Neutrophil (primary cell): ENCODE results near the gene RFLNA.

Experiments
- H3K27ac ChIP-seq: fragments of 200-600 bp; sonication (generic); 2 replicates; pipeline ENCODE4 v1.5.1; 2016; ENCODE audit warnings: mild to moderate bottlenecking, moderate library complexity
- H3K27me3 ChIP-seq: fragments of 200-600 bp; sonication (generic); 2 replicates; pipeline ENCODE4 v1.6.0; 2016; ENCODE audit warnings: mild to moderate bottlenecking
- H3K36me3 ChIP-seq: fragments of 200-600 bp; sonication (generic); 2 replicates; pipeline ENCODE4 v1.5.1; 2017
- H3K4me1 ChIP-seq, 2 experiments: fragments of 200-600 bp in 1 of 2; sonication (generic) in 1 of 2; 1 replicate in 1 of 2; 2 replicates in 1 of 2; pipeline versions ENCODE4 v1.5.1 to v1.6.1; 2013 to 2016; ENCODE audit warnings: low read depth in 1 of 2, low read length in 1 of 2, mild to moderate bottlenecking in 1 of 2, moderate library complexity in 1 of 2; ENCODE audit not compliant: control insufficient read depth in 1 of 2, insufficient read depth in 1 of 2
- H3K4me3 ChIP-seq, 2 experiments: fragments of 200-600 bp in 1 of 2; sonication (generic) in 1 of 2; 1 replicate in 1 of 2; 2 replicates in 1 of 2; pipeline ENCODE4 v1.5.1; 2013 to 2016; ENCODE audit warnings: low read depth in 1 of 2, low read length in 1 of 2, mild to moderate bottlenecking in 1 of 2, moderate library complexity in 1 of 2
- H3K9me3 ChIP-seq: fragments of 200-600 bp; sonication (generic); 2 replicates; pipeline ENCODE4 v1.5.1; 2016
- TF ChIP-seq, protein P1 (sequence below): fragments of 200-600 bp; sonication (generic); IDR thresholded peaks from 2 replicates; pipeline ENCODE4 v1.5.1; 2016; ENCODE audit warnings: antibody characterized with exemption

Gene RFLNA

DNA sequence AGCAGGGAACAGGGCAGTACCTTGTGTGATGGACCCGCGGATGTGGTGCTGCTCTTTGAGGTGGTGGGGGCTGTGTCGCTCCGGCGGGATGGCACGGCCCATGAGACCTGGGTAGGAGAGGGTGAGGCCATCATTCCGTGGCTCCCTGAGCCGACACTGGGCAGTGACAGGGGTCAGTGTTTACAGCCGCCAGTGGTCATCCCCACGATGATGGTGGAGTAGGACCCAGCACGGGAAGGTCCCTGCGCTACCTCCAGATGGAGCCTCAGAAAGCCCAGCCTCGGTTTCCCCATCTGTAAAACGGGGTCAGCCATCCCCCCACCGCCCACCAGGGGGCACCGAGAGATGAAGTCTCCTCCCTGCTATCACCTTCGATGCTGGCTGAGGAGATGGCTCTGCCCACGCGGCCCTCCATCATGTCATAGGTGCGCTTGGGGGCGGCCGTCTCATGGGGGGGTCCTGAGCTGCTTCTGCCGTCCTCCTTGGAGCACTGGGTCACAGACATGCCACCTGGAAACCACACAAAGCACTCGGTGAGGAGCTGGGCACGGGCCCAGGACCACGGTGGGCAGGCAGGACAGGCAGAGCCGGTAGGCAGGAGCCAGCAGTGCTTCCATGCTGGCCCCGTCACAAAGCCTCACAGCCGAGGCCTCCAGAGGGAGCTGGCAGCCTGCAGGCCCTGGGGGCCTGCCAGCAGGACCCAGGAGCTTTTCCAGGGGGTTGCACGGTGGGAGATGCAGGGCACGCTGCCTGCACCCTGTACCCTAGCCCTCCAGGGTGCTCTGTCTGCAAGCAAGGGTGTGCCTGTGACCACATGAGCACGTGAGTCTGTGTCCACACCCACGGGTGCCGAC lies 53.1 kb downstream of the RFLNA start:
- Histone ChIP-seq H3K27ac (no peak overlapping the region), H3K4me3 (no peak overlapping the region), H3K36me3 (peaks cover 93% of the 10 kb centered on the region), H3K9me3 (no peaks in the 10 kb centered on the region), H3K4me1 (peaks cover 6 to 9% of the 10 kb centered on the region in 2 experiments), H3K27me3 (no peaks in the 10 kb centered on the region)
- TF ChIP-seq, protein P1, sequence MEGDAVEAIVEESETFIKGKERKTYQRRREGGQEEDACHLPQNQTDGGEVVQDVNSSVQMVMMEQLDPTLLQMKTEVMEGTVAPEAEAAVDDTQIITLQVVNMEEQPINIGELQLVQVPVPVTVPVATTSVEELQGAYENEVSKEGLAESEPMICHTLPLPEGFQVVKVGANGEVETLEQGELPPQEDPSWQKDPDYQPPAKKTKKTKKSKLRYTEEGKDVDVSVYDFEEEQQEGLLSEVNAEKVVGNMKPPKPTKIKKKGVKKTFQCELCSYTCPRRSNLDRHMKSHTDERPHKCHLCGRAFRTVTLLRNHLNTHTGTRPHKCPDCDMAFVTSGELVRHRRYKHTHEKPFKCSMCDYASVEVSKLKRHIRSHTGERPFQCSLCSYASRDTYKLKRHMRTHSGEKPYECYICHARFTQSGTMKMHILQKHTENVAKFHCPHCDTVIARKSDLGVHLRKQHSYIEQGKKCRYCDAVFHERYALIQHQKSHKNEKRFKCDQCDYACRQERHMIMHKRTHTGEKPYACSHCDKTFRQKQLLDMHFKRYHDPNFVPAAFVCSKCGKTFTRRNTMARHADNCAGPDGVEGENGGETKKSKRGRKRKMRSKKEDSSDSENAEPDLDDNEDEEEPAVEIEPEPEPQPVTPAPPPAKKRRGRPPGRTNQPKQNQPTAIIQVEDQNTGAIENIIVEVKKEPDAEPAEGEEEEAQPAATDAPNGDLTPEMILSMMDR, result peak; percentile 57

DNA sequence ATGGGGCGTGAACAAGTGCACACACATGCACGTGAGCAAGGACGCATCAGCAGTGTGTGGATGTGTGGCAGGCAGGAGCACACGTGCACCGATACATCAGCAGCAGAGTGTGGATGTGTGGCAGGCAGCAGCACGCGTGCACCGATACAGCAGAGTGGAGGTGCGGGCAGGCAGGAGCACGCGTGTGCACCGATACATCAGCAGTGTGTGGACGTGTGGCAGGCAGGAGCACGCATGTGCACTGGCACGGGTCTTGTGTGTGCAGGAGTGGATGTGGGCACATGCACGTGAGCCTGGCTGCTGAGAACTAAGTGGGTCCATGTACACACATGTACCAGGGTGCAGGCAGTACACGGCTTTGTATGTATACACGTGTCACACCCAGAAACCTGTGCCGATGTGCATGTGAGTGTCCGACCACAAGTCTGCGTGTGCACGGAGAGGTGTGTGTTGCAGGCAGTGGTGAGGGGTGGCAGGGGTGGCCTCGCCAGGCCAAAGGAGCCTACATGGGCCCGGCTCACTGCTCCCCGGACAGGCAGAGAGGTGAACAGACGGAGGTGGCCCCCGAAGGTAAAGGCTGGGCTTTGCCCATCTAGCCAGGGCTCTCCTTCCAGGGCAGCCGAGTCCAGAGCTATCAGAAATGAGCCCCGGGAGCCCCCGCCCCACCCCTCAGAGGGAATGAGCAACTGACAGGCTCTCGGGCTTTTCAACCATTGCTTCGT lies 53.9 kb downstream of the RFLNA start:
- Histone ChIP-seq H3K9me3 (no peaks in the 10 kb centered on the region), H3K4me1 (peaks cover 6 to 9% of the 10 kb centered on the region in 2 experiments), H3K27ac (no peak overlapping the region), H3K36me3 (peaks cover 93% of the 10 kb centered on the region), H3K4me3 (no peak overlapping the region), H3K27me3 (no peaks in the 10 kb centered on the region)
- TF ChIP-seq, protein P1, result no peak

DNA sequence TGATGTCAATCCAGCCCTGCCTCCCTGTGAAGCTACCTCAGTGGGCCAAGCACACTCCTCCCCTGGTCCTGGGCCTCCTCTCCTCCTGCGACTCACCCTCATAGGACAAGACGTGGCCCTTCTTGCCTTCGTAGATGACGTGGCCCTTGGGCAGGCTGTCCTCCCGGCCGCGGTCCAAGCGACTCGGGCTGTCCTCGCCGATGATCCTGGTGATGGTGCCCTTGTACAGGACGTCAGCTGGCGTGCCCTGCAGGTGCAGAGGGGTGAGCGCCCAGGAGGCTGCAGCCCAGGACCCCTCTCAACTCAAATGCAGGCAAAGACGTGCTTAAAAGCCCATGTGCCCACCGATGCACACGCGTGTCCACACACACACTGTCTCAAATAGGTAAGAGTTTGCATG lies 55.6 kb downstream of the RFLNA start:
- no peaks in the 10 kb centered on the region for H3K27me3 ChIP-seq
- H3K4me3 ChIP-seq, result no peak overlapping the region
- H3K36me3 ChIP-seq, result peaks cover 93% of the 10 kb centered on the region
- H3K27ac ChIP-seq, result no peak overlapping the region
- H3K4me1 ChIP-seq, result peaks cover 6 to 8% of the 10 kb centered on the region in 2 experiments
- TF ChIP-seq, protein P1, result no peak
- no peaks in the 10 kb centered on the region for H3K9me3 ChIP-seq

DNA sequence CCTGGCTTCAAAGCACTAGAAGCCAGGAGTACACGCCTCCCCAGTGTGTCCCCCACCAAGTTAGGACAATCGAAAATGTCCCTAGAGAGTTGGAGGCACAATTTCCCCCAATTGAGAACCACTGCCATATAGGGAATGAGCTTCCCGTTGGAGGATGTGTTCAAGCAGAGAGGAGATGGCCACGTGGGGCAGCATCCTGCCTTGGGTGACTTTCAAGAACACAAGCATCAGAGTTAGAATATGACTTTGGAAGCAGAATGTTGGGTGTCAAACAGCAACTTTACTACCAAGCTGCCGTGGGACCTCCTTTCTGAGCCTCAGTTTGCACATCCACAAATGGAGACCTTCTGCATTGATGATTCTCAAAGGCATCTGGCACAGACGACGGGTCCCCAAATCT lies 56.5 kb downstream of the RFLNA start:
- TF ChIP-seq, protein P1, result no peak
- Histone ChIP-seq H3K4me1 (no peaks in the 10 kb centered on the region), H3K4me3 (no peak overlapping the region), H3K27me3 (no peaks in the 10 kb centered on the region), H3K36me3 (peaks cover 93% of the 10 kb centered on the region), H3K9me3 (no peaks in the 10 kb centered on the region), H3K27ac (no peak overlapping the region)

DNA sequence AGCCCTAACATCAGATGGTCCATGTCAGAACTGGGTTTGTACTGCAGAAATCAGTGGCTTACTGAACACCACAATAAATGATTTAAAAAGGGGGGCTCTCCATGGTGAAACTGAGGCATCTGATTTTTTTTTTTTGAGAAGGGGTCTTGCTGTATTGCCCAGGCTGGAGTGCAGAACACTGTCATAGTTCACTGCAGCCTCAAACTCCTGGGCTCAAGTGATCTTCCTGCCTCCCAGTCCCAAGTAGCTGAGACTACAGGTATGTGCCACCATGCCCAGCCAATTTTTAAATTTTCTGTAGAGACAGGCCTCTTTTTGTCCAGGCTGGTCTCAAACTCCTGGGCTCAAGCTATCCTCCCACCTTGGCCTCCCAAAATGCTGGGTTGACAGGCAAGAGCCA lies 57.4 kb downstream of the RFLNA start:
- H3K9me3 ChIP-seq, result no peaks in the 10 kb centered on the region
- H3K4me3 ChIP-seq, result no peak overlapping the region
- no peak overlapping the region for H3K27ac ChIP-seq
- TF ChIP-seq, protein P1, result no peak
- peaks cover 93% of the 10 kb centered on the region for H3K36me3 ChIP-seq
- H3K27me3 ChIP-seq, result no peaks in the 10 kb centered on the region
- no peaks in the 10 kb centered on the region for H3K4me1 ChIP-seq
